ENCODE measurements around the gene ZBTB16. TPM values are rescaled to one million over a fixed set of nuclear protein-coding genes. Genes with fewer than 3 reads are reported as not detected.

Gene ZBTB16
- total and polyA plus RNA-seq, 2 experiments from 2014 or later: 0.29 to 1.4 TPM

DNA sequence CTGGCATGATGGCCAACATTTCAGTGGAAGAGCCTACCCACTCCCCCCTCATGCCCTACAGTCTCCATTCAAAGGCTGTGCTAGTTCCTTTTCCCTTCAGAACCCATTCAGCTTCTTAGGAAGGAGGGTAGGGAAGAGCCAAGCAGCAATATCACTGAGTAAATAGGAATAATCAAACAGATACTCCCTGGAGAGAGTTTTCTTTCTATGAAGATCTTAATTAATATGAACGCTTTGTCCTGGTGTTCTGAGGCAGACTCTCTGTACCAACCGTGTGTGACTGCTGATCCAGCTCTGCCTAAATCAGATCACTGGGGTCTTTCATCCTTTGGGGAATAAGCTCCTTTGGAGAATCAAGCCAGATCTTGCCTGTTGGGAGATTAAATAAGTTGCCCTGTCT, 161.5 kb downstream of the ZBTB16 start (continued):
- TF ChIP-seq, protein P1, sequence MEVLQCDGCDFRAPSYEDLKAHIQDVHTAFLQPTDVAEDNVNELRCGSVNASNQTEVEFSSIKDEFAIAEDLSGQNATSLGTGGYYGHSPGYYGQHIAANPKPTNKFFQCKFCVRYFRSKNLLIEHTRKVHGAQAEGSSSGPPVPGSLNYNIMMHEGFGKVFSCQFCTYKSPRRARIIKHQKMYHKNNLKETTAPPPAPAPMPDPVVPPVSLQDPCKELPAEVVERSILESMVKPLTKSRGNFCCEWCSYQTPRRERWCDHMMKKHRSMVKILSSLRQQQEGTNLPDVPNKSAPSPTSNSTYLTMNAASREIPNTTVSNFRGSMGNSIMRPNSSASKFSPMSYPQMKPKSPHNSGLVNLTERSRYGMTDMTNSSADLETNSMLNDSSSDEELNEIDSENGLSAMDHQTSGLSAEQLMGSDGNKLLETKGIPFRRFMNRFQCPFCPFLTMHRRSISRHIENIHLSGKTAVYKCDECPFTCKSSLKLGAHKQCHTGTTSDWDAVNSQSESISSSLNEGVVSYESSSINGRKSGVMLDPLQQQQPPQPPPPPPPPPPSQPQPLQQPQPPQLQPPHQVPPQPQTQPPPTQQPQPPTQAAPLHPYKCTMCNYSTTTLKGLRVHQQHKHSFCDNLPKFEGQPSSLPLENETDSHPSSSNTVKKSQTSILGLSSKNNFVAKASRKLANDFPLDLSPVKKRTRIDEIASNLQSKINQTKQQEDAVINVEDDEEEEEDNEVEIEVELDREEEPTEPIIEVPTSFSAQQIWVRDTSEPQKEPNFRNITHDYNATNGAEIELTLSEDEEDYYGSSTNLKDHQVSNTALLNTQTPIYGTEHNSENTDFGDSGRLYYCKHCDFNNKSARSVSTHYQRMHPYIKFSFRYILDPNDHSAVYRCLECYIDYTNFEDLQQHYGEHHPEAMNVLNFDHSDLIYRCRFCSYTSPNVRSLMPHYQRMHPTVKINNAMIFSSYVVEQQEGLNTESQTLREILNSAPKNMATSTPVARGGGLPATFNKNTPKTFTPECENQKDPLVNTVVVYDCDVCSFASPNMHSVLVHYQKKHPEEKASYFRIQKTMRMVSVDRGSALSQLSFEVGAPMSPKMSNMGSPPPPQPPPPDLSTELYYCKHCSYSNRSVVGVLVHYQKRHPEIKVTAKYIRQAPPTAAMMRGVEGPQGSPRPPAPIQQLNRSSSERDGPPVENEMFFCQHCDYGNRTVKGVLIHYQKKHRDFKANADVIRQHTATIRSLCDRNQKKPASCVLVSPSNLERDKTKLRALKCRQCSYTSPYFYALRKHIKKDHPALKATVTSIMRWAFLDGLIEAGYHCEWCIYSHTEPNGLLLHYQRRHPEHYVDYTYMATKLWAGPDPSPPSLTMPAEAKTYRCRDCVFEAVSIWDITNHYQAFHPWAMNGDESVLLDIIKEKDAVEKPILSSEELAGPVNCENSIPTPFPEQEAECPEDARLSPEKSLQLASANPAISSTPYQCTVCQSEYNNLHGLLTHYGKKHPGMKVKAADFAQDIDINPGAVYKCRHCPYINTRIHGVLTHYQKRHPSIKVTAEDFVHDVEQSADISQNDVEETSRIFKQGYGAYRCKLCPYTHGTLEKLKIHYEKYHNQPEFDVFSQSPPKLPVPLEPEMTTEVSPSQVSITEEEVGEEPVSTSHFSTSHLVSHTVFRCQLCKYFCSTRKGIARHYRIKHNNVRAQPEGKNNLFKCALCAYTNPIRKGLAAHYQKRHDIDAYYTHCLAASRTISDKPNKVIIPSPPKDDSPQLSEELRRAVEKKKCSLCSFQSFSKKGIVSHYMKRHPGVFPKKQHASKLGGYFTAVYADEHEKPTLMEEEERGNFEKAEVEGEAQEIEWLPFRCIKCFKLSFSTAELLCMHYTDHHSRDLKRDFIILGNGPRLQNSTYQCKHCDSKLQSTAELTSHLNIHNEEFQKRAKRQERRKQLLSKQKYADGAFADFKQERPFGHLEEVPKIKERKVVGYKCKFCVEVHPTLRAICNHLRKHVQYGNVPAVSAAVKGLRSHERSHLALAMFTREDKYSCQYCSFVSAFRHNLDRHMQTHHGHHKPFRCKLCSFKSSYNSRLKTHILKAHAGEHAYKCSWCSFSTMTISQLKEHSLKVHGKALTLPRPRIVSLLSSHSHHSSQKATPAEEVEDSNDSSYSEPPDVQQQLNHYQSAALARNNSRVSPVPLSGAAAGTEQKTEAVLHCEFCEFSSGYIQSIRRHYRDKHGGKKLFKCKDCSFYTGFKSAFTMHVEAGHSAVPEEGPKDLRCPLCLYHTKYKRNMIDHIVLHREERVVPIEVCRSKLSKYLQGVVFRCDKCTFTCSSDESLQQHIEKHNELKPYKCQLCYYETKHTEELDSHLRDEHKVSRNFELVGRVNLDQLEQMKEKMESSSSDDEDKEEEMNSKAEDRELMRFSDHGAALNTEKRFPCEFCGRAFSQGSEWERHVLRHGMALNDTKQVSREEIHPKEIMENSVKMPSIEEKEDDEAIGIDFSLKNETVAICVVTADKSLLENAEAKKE (CRISPR knock-in tag; IDR thresholded peaks at IDR 0.05): no peak
- no peak for TF ChIP-seq JUNB (IDR thresholded peaks at IDR 0.05; ENCODE audit: unreplicated experiment)
- TF ChIP-seq, protein P2, sequence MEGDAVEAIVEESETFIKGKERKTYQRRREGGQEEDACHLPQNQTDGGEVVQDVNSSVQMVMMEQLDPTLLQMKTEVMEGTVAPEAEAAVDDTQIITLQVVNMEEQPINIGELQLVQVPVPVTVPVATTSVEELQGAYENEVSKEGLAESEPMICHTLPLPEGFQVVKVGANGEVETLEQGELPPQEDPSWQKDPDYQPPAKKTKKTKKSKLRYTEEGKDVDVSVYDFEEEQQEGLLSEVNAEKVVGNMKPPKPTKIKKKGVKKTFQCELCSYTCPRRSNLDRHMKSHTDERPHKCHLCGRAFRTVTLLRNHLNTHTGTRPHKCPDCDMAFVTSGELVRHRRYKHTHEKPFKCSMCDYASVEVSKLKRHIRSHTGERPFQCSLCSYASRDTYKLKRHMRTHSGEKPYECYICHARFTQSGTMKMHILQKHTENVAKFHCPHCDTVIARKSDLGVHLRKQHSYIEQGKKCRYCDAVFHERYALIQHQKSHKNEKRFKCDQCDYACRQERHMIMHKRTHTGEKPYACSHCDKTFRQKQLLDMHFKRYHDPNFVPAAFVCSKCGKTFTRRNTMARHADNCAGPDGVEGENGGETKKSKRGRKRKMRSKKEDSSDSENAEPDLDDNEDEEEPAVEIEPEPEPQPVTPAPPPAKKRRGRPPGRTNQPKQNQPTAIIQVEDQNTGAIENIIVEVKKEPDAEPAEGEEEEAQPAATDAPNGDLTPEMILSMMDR (conservative IDR thresholded peaks at IDR 0.05; ENCODE audit: low read depth in 2 of 2): no peak
- TF ChIP-seq, protein P3, sequence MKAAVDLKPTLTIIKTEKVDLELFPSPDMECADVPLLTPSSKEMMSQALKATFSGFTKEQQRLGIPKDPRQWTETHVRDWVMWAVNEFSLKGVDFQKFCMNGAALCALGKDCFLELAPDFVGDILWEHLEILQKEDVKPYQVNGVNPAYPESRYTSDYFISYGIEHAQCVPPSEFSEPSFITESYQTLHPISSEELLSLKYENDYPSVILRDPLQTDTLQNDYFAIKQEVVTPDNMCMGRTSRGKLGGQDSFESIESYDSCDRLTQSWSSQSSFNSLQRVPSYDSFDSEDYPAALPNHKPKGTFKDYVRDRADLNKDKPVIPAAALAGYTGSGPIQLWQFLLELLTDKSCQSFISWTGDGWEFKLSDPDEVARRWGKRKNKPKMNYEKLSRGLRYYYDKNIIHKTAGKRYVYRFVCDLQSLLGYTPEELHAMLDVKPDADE (IDR thresholded peaks at IDR 0.05): no peak
- no peak for TF ChIP-seq EZH2 (IDR thresholded peaks at IDR 0.05; ENCODE audit: low read depth, unreplicated experiment)
- no peak for TF ChIP-seq ZNF331 (CRISPR knock-in tag; IDR thresholded peaks at IDR 0.05; ENCODE audit: low read depth)

- no peak for DNase-seq (ENCODE audit: low spot score)
- H3F3A ChIP-seq (replicated peaks; ENCODE audit: low read depth): no peaks in the 10 kb centered on the region
- H3K27me3 ChIP-seq (ENCODE audit: insufficient read depth): no peaks in the 10 kb centered on the region
- peaks cover 2% of the 10 kb centered on the region for H3K27me3 Mint-ChIP-seq (ENCODE audit: insufficient read depth, low read depth, poor library complexity)
- peaks cover 9% of the 10 kb centered on the region for H3K4me1 ChIP-seq (ENCODE audit: insufficient read depth)
- no peaks in the 10 kb centered on the region for H3K36me3 Mint-ChIP-seq (ENCODE audit: low read depth)
- no peaks in the 10 kb centered on the region for H3K36me3 ChIP-seq (ENCODE audit: insufficient read depth)
- H3K27ac ChIP-seq (ENCODE audit: low read depth): no peak overlapping the region
- H3K4me3 ChIP-seq: no peak overlapping the region
- no peak for ATAC-seq
- no peak overlapping the region for H3K27ac Mint-ChIP-seq
- no peak overlapping the region for H2AFZ ChIP-seq
- 0 out of 2 replicates have a peak, but pooled peaks cover 8% of the 10 kb centered on the region for H3K9me2 ChIP-seq (ENCODE audit: insufficient read depth)
- H3K79me2 ChIP-seq (replicated peaks; ENCODE audit: insufficient read depth): no peaks in the 10 kb centered on the region
- H3K9me3 Mint-ChIP-seq: no peaks in the 10 kb centered on the region
- peaks cover 22% of the 10 kb centered on the region for H3K4me1 Mint-ChIP-seq
- H3K4me2 ChIP-seq: no peak overlapping the region
- H3K4me3 Mint-ChIP-seq: no peak overlapping the region
- H4K20me1 ChIP-seq (replicated peaks; ENCODE audit: insufficient read depth): no peaks in the 10 kb centered on the region
- TF ChIP-seq POLR2AphosphoS5 (IDR thresholded peaks at IDR 0.05; ENCODE audit: low read depth) (no peak), EZH2phosphoT487 (IDR thresholded peaks at IDR 0.05; ENCODE audit: unreplicated experiment) (no peak), JUNB (IDR thresholded peaks at IDR 0.05; ENCODE audit: unreplicated experiment) (no peak), STAT1 (IDR thresholded peaks at IDR 0.05; ENCODE audit: unreplicated experiment) (no peak)
- TF ChIP-seq, protein P4, sequence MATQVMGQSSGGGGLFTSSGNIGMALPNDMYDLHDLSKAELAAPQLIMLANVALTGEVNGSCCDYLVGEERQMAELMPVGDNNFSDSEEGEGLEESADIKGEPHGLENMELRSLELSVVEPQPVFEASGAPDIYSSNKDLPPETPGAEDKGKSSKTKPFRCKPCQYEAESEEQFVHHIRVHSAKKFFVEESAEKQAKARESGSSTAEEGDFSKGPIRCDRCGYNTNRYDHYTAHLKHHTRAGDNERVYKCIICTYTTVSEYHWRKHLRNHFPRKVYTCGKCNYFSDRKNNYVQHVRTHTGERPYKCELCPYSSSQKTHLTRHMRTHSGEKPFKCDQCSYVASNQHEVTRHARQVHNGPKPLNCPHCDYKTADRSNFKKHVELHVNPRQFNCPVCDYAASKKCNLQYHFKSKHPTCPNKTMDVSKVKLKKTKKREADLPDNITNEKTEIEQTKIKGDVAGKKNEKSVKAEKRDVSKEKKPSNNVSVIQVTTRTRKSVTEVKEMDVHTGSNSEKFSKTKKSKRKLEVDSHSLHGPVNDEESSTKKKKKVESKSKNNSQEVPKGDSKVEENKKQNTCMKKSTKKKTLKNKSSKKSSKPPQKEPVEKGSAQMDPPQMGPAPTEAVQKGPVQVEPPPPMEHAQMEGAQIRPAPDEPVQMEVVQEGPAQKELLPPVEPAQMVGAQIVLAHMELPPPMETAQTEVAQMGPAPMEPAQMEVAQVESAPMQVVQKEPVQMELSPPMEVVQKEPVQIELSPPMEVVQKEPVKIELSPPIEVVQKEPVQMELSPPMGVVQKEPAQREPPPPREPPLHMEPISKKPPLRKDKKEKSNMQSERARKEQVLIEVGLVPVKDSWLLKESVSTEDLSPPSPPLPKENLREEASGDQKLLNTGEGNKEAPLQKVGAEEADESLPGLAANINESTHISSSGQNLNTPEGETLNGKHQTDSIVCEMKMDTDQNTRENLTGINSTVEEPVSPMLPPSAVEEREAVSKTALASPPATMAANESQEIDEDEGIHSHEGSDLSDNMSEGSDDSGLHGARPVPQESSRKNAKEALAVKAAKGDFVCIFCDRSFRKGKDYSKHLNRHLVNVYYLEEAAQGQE (IDR thresholded peaks at IDR 0.05; ENCODE audit: unreplicated experiment): no peak
- TF ChIP-seq, protein P3 (IDR thresholded peaks at IDR 0.05): no peak
These were observed 166.2 kb downstream of the ZBTB16 start for GRCh38 chr11:114225661-114226060.

All from GM23338 (cell line).